SK-N-MC (cell line): ENCODE measurements around the gene RICTOR.

ENCODE experiments used
- EZH2 ChIP-seq: fragments of 200-600 bp; sonication (generic); IDR thresholded peaks from one replicate; pipeline ENCODE4 v1.6.1; 2017; ENCODE audit warnings: antibody characterized with exemption
- POLR2AphosphoS5 ChIP-seq: IDR thresholded peaks from 2 replicates; pipeline ENCODE4 v1.6.1; 2012; ENCODE audit warnings: mild to moderate bottlenecking, low read depth, low read length, borderline replicate concordance

DNA sequence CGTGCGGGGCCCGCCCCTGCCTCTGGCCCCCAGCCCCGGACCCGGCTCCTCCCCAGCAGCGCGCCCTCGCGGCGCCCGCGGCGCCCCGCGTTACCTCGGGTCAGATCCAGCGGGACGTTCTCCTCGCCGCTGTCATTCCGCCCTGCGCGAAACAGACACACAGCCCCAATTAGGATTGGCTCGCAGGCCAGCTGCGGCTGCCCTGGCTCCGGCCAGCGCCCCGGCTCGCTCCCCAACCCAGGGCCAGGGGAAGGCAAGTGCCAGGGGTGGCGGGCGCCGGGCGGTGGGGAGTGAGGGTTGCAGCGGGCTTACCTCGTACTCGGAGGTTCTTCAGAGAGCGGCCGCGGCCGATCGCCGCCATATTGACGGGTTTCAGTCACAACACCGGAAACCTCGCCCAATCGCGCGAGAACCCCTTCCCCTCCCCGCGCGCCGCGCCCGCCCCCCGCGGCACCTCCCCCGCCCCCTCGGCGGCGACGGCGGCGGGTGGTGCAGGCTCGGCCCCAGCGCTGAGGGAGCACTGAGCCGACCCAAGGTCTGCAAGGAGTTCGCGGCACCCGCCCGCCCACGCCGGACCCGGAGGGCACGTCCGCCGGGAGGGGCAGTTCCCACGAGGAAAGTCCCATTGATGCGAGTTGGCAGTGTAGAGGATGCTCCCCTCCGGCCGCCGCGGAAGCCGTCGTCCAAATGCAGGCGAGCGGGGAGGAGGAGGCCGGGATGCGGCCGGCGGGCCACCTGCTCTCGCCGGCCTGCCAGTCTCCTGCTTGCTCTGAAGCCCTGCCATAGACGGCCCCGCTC, at the start of gene RICTOR:
- peak; percentile 85 for TF ChIP-seq POLR2AphosphoS5
- no peak for TF ChIP-seq EZH2
